22Rv1 (cell line): ENCODE measurements around the gene SCMH1.

ENCODE experiments used
- H3K27ac ChIP-seq: fragments of 450-650 bp; 2 replicates; pipeline ENCODE4 v1.5.1; 2017
- CTCF ChIP-seq: fragments of 450-650 bp; IDR thresholded peaks from 2 replicates; pipeline ENCODE4 v1.5.1; 2017; ENCODE audit warnings: mild to moderate bottlenecking
- ZFX ChIP-seq: fragments of 450-650 bp; IDR thresholded peaks from 2 replicates; pipeline ENCODE4 v1.6.1; 2017; ENCODE audit warnings: antibody characterized with exemption, borderline replicate concordance

The SCMH1 gene

GRCh38 chr1:41024953-41025352 is 217.2 kb downstream of the SCMH1 start:
- no peak overlapping the region for H3K27ac ChIP-seq
- TF ChIP-seq ZFX, result no peak

- H3K27ac ChIP-seq, result no peak overlapping the region
- no peak for TF ChIP-seq ZFX
- 0 out of 2 replicates have a peak, but pooled peaks have one; percentile 21 for TF ChIP-seq CTCF
Measured at GRCh38 chr1:41023279-41023990, 218.7 kb downstream of the SCMH1 start.

GRCh38 chr1:41022424-41022823 is 219.7 kb downstream of the SCMH1 start:
- peak overlapping the region; percentile 51; the same call in 1 of the 2 replicates for H3K27ac ChIP-seq
- TF ChIP-seq ZFX (no peak), CTCF (no peak)

- TF ChIP-seq ZFX (no peak), CTCF (no peak)
- peak within 1 kb of the TSS; percentile 51 for H3K27ac ChIP-seq
Measured at GRCh38 chr1:41021526-41022308, 220.4 kb downstream of the SCMH1 start, which contains the start of gene SLFNL1. SLFNL1 (minus strand) TSS chr1:41021725; CDS start chr1:41020660, 1,065 bp downstream.

GRCh38 chr1:41020654-41021053 is 221.5 kb downstream of the SCMH1 start:
- peak overlapping the region; percentile 51 for H3K27ac ChIP-seq
- TF ChIP-seq ZFX, result no peak
- TF ChIP-seq CTCF, result no peak

GRCh38 chr1:41020109-41020576 is 222.0 kb downstream of the SCMH1 start:
- no peak for TF ChIP-seq ZFX
- TF ChIP-seq CTCF, result no peak
- H3K27ac ChIP-seq, result peak overlapping the region; percentile 51

GRCh38 chr1:41019353-41019745 is 222.8 kb downstream of the SCMH1 start:
- TF ChIP-seq ZFX (no peak), CTCF (no peak)
- H3K27ac ChIP-seq, result no peak overlapping the region
